IPS-18c (cell line): ENCODE results near the gene RFTN1.
A peak's percentile ranks its signal among the peaks of the same experiment; 100 is the strongest.

Experiments
- H3K4me3 ChIP-seq: 2 replicates; pipeline ENCODE4 v1.7.0; 2013; ENCODE audit warnings: low read depth, mild to moderate bottlenecking, low read length, moderate library complexity; ENCODE audit not compliant: insufficient read depth
- H3K9me3 ChIP-seq: one replicate; pipeline ENCODE4 v1.6.1; 2013; ENCODE audit warnings: mild to moderate bottlenecking, low read length, moderate library complexity; ENCODE audit not compliant: control insufficient read depth, insufficient read depth

RFTN1 gene

DNA sequence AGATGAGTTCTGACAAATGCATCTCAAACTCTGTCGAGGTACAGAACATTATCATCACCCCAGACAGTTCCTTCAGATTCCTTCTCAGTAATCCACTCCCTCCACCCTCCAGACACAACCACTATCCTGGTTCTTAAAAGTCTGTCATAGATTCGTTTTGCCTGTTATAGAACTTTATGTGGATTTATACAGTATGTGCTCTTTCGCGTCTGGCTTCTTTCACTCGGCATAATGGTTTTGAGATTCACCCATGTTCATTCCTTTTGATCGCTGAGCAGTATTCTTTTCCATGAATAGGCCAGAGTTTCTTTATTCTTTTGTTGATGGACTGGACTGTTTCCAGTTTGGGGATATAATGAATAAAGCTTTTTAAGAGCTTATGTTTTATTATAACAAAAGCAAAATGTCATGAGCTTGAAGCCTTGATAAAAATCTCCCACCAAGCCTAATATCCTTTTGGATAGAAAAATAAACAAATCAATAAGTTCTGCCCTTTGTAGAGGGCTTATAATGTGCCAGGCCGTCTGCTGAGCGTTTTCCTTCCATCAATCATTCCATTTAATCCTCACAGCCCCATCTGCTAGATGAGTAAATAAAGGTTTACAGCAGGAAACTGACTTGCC, 21.3 kb upstream of the RFTN1 start:
- Histone ChIP-seq H3K4me3 (no peak overlapping the region; the same call in 1 of the 2 replicates), H3K9me3 (no peaks in the 10 kb centered on the region)

- Histone ChIP-seq H3K9me3 (no peaks in the 10 kb centered on the region), H3K4me3 (no peak overlapping the region)
These were observed 20.6 kb upstream of the RFTN1 start for GRCh38 chr3:16533928-16534574.

DNA sequence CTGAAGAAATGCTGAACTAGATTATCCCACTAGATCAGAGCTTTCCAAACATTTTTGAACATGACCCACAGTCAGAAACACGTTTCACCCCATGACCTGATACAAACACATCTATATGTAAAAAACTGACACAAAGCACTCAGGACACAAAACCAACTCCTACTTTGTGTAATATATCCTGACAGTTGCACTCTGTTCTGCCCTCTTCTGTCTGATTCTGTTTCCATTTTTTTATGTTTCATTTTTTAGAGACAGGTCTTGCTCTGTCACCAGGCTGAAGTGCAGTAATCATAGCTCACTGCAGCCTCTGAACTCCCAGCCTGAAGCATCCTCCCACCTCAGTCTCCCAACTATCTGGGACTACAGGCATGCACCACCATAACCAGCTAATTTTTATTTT, 15.8 kb upstream of the RFTN1 start:
- Histone ChIP-seq H3K4me3 (no peak overlapping the region), H3K9me3 (no peaks in the 10 kb centered on the region)

GRCh38 chr3:16528581-16528993, 15.1 kb upstream of the RFTN1 start:
- H3K4me3 ChIP-seq = no peak overlapping the region
- no peaks in the 10 kb centered on the region for H3K9me3 ChIP-seq

DNA sequence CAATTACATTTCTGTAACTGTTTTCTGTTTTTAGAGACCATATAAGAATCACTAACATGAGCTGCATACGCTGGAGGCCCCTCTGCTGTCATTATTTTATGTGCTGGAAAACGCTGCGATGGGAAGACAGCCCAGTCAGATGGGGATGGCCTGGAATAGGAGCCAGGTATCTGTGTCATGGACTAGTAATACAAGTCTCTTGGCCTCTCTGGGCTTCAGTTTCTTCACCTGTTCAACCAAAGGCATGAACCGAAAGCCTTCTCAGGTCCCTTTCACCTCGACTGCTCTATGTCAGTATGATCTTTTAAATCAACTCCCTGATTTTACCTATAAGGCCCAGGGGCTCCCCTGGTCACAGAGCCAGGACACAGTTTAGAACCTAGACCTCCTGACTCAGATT, 14.6 kb upstream of the RFTN1 start:
- Histone ChIP-seq H3K9me3 (no peaks in the 10 kb centered on the region), H3K4me3 (no peak overlapping the region)

DNA sequence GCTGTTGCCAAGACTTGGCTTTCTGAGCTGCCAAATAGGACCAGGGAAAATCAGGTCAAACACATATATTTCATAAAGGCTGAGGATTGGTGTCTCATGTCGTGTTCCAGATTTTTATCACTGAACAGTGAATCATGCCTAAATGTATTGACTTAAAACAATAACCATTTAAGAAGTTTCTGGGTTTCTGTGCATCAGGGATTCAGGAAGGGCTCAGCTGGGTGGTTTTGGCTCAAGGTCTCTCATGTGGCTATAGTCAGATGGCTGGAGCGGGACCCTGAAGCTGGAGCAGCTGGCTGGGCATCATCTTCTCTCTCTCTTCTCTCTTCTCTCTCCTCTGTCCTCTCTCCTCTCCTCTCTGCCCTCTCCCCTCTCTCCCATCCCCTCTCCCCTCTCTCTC, 10.7 kb upstream of the RFTN1 start:
- Histone ChIP-seq H3K4me3 (no peak overlapping the region), H3K9me3 (no peaks in the 10 kb centered on the region)

DNA sequence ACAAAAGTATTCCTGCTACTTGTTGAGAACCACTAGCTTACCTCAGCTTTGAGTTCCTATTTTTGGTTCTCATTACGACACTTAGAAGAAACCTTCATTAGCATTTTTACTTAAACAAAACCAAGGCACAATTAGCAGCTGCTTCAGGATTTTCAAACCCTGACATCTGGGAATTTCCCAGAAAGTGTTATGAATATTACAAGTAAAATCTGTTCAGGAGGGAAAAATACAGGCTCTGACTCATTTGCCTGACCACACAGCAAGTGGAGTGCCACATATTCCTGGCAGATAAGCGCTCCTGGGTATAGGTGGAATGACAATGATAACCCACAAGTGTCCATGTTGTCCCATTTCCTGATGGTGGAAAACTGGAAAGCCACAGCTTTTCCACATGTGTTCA, 10.3 kb upstream of the RFTN1 start:
- Histone ChIP-seq H3K9me3 (no peaks in the 10 kb centered on the region), H3K4me3 (no peak overlapping the region)

- Histone ChIP-seq H3K4me3 (no peak overlapping the region), H3K9me3 (no peaks in the 10 kb centered on the region)
These were observed 9.3 kb upstream of the RFTN1 start for GRCh38 chr3:16522834-16523233.

GRCh38 chr3:16520970-16521881, 7.7 kb upstream of the RFTN1 start:
- Histone ChIP-seq H3K9me3 (no peaks in the 10 kb centered on the region), H3K4me3 (no peak overlapping the region)

GRCh38 chr3:16520241-16520969, 6.9 kb upstream of the RFTN1 start:
- no peak overlapping the region for H3K4me3 ChIP-seq
- no peaks in the 10 kb centered on the region for H3K9me3 ChIP-seq

- no peak overlapping the region for H3K4me3 ChIP-seq
- no peaks in the 10 kb centered on the region for H3K9me3 ChIP-seq
These were observed 3.4 kb upstream of the RFTN1 start for GRCh38 chr3:16516695-16517481.

DNA sequence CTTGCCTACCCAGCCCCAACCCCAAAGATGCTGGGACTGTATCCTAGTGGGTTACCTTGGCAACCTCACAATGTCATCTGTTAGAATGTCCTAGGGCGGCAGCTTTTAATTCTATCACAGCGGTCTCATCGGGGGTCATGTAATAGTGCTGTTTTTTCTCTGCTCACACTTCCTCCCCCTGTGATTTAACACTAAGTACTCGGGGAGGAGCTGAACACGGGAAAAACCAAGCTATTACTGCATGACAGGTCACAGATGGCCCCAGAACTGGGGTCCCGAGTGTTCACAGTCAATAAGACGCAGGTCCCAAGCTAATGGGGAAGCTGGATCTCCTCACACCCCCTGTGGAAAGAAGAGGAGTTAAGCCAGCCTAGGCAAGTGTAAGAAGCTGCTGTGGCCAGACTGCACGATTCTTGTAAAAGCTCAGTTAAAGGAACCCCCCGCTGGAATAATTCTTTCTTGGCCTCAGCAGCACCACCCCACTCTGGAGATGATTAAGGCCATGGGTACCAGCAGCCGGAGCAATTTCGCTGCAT, 2.5 kb upstream of the RFTN1 start:
- Histone ChIP-seq H3K9me3 (no peaks in the 10 kb centered on the region), H3K4me3 (no peak overlapping the region)

DNA sequence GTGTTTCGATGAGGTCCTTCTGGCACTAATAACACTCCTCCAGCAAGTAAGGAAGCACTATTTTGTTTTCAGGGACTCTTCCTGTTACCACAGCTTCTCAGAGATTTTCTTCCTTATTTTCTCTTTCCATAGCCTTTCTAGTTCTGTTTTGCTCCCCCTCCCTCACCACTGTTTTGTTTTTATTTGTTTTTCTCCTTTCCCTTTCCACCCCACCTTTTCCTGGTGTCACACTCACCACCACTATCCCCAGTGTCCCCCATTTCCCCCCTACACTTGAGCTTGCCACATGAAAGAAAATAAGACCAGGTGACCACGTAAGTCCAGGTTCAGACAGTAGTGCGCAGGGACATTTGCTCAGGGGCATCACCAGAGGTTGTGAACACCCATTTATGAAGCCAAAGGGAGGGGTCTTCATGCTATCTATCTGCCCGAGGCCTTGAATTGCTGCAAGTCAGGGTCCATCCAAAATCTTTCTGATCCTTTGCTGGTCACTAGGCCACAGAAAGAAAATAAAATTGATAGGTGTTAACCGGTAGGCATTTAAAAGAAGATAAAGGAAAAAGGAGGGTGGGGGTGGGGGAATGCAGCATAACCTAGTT, 1.4 kb upstream of the RFTN1 start:
- H3K4me3 ChIP-seq = no peak overlapping the region
- H3K9me3 ChIP-seq = no peaks in the 10 kb centered on the region

DNA sequence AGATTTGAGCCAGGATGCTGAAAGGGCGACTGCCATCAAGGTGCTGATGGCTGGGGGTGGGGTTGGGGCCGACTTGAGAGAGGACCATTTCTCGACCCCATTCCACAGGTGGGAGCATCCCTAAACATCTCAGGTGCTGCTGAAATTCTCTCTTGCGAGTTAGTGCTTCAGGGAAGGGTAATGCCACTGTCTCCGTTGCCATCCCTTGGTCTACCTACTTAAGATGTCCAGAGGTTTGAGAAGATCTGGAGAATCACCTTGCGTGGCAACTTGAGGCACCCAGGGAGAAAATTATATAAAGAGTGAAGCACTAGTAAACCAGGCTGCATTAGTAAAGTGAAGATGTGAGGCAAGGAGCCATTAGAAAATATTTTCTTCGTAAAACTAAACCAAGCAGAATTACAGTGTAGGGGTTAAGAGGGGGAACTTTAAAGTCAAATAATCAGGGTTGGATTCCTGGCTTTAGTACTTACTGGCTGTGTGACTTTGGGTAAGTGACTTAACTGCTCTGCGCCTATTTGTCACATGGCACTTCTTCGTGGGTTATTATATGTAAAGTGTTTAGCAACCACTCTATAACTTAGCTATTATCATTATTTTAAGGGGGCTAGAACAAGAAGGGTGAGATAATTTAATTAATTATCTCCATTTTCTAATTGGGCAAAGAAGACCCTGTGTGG, 662 bp upstream of the RFTN1 start:
- Histone ChIP-seq H3K4me3 (peak overlapping the region; percentile 40), H3K9me3 (no peaks in the 10 kb centered on the region)

DNA sequence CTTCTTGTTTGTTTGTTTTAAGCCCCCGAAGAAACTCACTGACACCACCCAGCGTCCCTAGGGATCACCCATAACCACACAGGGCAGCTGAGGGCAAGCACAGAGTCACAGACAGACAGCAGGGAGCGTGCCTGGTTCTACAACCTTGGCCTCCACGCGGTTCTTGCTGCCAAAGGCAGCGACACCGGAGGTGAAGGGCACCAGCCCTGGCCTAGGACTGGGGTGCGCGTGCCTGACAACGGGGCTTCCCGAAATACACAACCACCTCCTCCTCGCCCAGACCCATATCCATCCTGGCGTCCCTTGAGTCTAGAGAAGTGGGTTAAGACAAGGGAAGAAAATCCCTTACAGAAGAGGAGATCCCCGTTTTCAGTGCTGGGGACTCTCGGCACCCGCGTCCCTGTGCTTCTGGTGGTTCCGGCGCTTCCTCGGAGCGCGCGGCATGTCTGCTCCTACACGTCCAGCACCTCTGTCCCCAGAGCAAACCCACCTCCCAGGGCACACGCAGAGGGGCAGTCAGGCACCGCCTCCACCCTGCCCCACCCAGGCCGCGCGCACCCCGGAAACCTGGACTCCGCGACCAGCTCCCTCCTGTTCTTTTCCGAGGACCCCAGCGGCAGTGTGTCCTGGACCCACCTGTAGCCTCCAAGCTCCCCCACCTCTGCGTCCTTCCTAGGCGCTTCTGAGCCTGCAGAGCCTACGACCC, 911 bp downstream of the RFTN1 start:
- H3K9me3 ChIP-seq = no peaks in the 10 kb centered on the region
- peak overlapping the region; percentile 40 for H3K4me3 ChIP-seq
